Cardiac atrium fibroblast (primary cell): ENCODE results near the gene FAAP100. TPM values are rescaled to one million over a fixed set of nuclear protein-coding genes. Genes with fewer than 3 reads are reported as not detected.

ENCODE experiments used
- total RNA-seq: library from RNA; depleted of rRNA; stranded (reverse); fragments of >200 nt; gene quantifications from 2 replicates; pipeline ENCODE4 v1.2.3, GENCODE V29; 2015

The FAAP100 gene
- total RNA-seq = 25.3 and 34.7 TPM in 2 replicates

GRCh38 chr17:81552244-81553017 is at the start of gene FAAP100:
Gene FAAP100, minus strand, starts transcription at chr17:81552353. Its CDS starts 23 bp downstream, at chr17:81552330.

GRCh38 chr17:81527591-81528383 is 24.4 kb downstream of the FAAP100 start, which contains the start of gene FSCN2:
Gene FSCN2, plus strand, starts transcription at chr17:81528377. Its CDS starts 155 bp downstream, at chr17:81528532.

DNA sequence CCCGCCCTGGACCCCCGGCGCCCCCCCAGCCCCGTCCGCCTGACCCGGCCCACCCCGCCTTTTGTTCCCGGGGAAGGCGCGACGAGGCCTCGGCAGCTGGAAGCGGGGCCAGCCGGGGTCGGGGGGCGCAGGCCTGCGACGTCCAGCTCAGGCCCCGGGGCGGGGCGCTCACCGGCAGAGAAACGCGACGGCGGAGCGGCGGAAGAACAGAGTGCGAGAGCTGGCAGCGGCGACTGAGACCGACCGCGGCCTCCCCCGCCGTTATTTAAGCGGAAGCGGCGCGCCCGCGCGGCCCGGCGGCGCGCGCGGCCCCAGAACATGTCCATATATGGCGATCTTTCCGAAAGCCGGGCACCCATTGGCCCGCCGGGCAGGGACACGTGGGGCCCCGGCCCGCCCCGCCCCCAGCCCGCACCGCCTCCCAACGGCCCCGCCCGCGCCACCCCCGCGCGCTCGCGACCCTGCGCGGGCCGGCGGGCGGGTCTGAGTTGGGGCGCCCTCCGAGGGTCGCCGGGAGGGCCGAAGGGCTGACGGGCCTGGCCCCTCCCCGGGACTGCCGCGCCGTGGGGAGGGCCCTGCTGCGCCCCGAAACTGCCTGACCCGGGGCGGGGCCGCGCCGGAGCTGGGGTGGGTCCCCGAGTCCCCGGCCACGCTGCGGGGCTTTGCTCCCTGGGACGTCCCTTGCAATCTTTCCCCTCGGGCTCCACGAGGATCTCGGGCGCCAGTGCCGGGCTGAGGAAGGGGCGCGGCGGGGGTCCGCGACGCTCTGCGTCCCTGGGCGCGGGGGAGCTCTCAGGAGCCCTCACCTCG is 39.4 kb downstream of the FAAP100 start, which contains the start of gene ACTG1:
TSS of gene ACTG1 (minus strand) at position 238 of the 810 bp plus-strand sequence. CDS start 445 bp downstream, outside the sequence.

Other genes starting within 250 kb of the FAAP100 start
- gene BAHCC1, start 156.9 kb downstream of the FAAP100 start, total RNA-seq = 12.5 and 30.8 TPM in 2 replicates
- gene ACTG1, start 39.6 kb downstream of the FAAP100 start, total RNA-seq = 7,251 and 10,875 TPM in 2 replicates
- 1.6 TPM in 1 of 2 replicates, not detected in the other for gene FSCN2, start 24.0 kb downstream of the FAAP100 start, total RNA-seq
- 47.5 and 50.4 TPM in 2 replicates for gene NPLOC4, start 84.8 kb upstream of the FAAP100 start, total RNA-seq
- 0.49 and 0.72 TPM in 2 replicates for gene TSPAN10, start 84.8 kb upstream of the FAAP100 start, total RNA-seq
- gene PDE6G, start 104.2 kb upstream of the FAAP100 start, total RNA-seq = not detected in 2 replicates
- 52.0 and 55.6 TPM in 2 replicates for gene OXLD1, start 114.3 kb upstream of the FAAP100 start, total RNA-seq
- 10.9 and 30.5 TPM in 2 replicates for gene CCDC137, start 114.4 kb upstream of the FAAP100 start, total RNA-seq
- gene ARL16, start 131.4 kb upstream of the FAAP100 start, total RNA-seq = 41.5 and 45.0 TPM in 2 replicates
- 74.9 and 84.9 TPM in 2 replicates for gene HGS, start 131.7 kb upstream of the FAAP100 start, total RNA-seq
- gene MRPL12, start 151.0 kb upstream of the FAAP100 start, total RNA-seq = 45.7 and 65.5 TPM in 2 replicates
- gene SLC25A10, start 159.9 kb upstream of the FAAP100 start, total RNA-seq = 11.8 and 12.3 TPM in 2 replicates